ENCODE results near the gene TLK2.

TLK2 gene

DNA sequence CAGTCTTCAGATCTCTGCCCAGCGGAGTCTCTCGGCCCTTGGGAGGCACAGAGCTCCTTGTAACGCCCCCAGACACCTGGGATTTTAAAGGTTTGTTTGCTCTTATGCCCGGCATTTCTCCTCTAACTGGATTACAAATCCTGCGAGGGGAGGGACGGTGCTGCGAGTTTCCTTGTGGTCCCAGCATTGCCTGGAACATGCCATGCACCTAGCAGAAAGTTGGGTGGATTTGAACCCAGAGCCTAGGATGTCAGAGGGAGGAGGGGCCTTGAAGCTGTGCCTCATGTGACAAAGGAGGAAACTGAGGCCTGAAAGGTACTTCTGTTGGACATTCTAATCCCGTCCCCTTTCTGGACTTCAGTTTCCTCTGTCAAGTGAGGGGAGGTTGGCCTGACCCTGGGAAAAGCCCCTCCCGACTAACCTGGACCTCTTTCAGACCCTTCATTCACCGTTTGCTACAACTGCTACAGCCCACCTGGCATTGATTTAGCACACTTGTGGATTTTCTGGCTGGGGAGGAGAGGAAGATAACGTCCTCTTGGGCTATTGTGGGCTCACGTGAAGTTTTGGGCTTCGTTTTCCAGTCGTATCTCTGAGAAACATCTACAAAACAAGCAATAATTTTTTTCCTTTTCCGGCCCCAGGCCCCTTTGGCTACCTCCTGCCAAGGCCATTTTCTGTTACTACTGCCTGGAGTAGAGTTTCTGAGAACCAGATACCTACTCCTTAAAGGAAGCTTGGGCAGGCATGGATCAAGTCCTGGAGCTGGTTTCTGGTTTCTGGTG is 179.7 kb downstream of the TLK2 start:
- no peak for DNase-seq

DNA sequence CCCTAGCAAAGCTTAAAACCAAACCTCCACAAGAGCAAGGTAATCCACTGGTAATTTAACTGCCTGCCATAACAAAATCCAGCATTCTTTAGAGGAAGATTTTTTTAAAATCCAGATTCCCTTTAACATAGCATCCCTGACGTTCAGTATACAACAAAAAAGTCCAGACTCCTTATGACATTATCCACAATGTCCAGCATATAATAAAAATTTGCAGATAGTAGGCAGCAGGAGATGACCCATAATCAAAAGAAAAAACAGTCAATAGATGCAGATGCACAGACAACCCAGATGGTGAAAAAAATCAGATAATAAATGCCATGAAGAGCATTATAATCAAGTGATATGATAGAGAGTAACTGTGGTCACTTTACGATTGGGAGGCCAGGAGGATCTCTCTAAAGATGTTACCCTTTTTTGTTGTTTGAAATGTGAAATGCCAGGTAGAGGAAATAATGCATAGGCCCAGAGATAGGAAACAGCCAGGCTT is 182.0 kb downstream of the TLK2 start:
- DNase-seq: no peak

DNA sequence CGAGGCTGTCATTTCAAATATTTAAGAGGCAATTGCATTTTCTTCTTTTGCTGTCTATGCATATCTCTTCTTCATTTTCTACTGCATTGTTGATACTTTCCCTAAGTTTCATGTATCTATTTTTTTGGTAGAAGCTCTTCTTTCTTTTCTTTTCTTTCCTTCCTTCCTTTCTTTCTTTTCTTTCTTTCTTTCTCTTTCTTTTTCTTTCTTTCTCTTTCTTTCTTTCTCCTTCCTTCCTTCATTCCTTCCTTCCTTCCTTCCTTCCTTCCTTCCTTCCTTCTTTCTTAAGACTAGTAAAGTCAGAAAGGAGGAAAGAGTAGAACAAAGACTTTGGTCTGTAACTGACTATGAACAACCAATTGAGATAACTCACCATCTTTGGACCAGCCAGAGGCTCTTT is 182.7 kb downstream of the TLK2 start:
- no peak for DNase-seq

DNA sequence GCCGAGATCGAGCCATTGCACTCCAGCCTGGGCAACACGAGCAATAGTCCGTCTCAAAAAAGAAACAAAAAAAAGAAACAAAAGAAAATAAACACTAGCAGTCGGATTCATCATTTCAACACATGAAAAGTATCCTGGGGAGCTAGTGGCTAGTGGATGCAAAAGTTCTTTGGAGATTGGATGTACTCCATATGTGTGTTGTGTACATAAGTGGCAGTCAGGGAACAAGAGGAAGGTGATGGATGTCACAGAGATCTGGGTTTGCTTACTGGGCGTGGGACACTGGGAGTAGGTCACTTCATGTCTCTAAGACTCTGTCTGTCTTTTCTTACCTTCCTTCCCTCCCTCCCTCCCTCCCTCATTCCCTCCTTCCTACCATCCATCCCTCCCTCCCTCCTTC is 184.2 kb downstream of the TLK2 start:
- DNase-seq: no peak

Measured in activated CD8-positive, alpha-beta memory T cell treated with anti-CD3 and anti-CD28 coated beads, Interleukin-2, amount 50 U/mL, for 4 hours (primary cell).